Neural cell (in vitro differentiated cells): ENCODE data around the gene UBXN10. TPM values are rescaled to one million over a fixed set of nuclear protein-coding genes. Genes with fewer than 3 reads are reported as not detected.

Experiments
- H2AFZ ChIP-seq: fragments of 200-600, 300-800 bp; sonication (generic), shearing (Covaris generic); 2 replicates; pipeline ENCODE4 v1.6.0; 2014; ENCODE audit warnings: low read depth, mild to moderate bottlenecking, antibody characterized with exemption, low read length, moderate library complexity
- H3F3A ChIP-seq: fragments of 200-600 bp; shearing (Covaris generic); 2 replicates; pipeline ENCODE4 v1.6.1; 2016; ENCODE audit warnings: mild to moderate bottlenecking, moderate library complexity, mixed read lengths, antibody characterized with exemption, low read length; ENCODE audit not compliant: insufficient read depth, poor library complexity, severe bottlenecking
- H3K27ac ChIP-seq: fragments of 200-600, 300-800 bp; sonication (generic), shearing (Covaris generic); 2 replicates; pipeline ENCODE4 v1.5.1; 2014; ENCODE audit warnings: mild to moderate bottlenecking, low read length, moderate library complexity
- H3K27me3 ChIP-seq: fragments of 300-800, 200-600 bp; sonication (generic), shearing (Covaris generic); 2 replicates; pipeline ENCODE4 v1.6.0; 2014; ENCODE audit warnings: mild to moderate bottlenecking, low read depth, low read length, moderate library complexity; ENCODE audit not compliant: insufficient read depth
- H3K36me3 ChIP-seq: fragments of 300-800, 200-600 bp; sonication (generic), shearing (Covaris generic); 2 replicates; pipeline ENCODE4 v1.5.1; 2014; ENCODE audit warnings: mild to moderate bottlenecking, antibody characterized with exemption, low read length, moderate library complexity; ENCODE audit not compliant: insufficient read depth
- H3K4me2 ChIP-seq: fragments of 300-800, 200-600 bp; sonication (generic), shearing (Covaris generic); 2 replicates; pipeline ENCODE4 v1.6.0; 2014; ENCODE audit warnings: mild to moderate bottlenecking, low read length
- H3K4me3 ChIP-seq: fragments of 300-800, 200-600 bp; sonication (generic), shearing (Covaris generic); 2 replicates; pipeline ENCODE4 v1.5.1; 2014; ENCODE audit warnings: mild to moderate bottlenecking, low read length, moderate library complexity
- H3K79me2 ChIP-seq: fragments of 200-600 bp; shearing (Covaris generic); replicated peaks from 2 replicates; pipeline ENCODE4 v1.6.0; 2014; ENCODE audit warnings: mild to moderate bottlenecking, low read length, moderate library complexity; ENCODE audit not compliant: insufficient read depth
- H3K9ac ChIP-seq: fragments of 300-800, 200-600 bp; sonication (generic), shearing (Covaris generic); 2 replicates; pipeline ENCODE4 v1.6.1; 2016; ENCODE audit warnings: mild to moderate bottlenecking, low read length, mixed read lengths
- H3K9me2 ChIP-seq: fragments of 200-600 bp; shearing (Covaris generic); 2 replicates; pipeline ENCODE4 v1.6.1; 2016; ENCODE audit warnings: mild to moderate bottlenecking, low read length, mixed read lengths; ENCODE audit not compliant: insufficient read depth
- H3K9me3 ChIP-seq: fragments of 200-600, 300-800 bp; sonication (generic), shearing (Covaris generic); 2 replicates; pipeline ENCODE4 v1.6.1; 2016; ENCODE audit warnings: mild to moderate bottlenecking, mixed run types, low read length, moderate library complexity, mixed read lengths
- H4K20me1 ChIP-seq: fragments of 200-600 bp; shearing (Covaris generic); 2 replicates; pipeline ENCODE4 v1.6.1; 2016; ENCODE audit warnings: mild to moderate bottlenecking, mixed run types; ENCODE audit not compliant: insufficient read depth
- EP300 ChIP-seq: fragments of 450-650 bp; conservative IDR thresholded peaks from 2 replicates; pipeline ENCODE4 v1.6.1; 2014; ENCODE audit warnings: antibody characterized with exemption, mild to moderate bottlenecking, moderate library complexity; ENCODE audit not compliant: poor library complexity, severe bottlenecking
- EZH2 ChIP-seq: fragments of 200-600, 300-800 bp; shearing (Covaris generic), sonication (generic); IDR thresholded peaks from 2 replicates; pipeline ENCODE4 v1.6.1; 2014; ENCODE audit warnings: antibody characterized with exemption, low read length, borderline replicate concordance, mild to moderate bottlenecking; ENCODE audit not compliant: insufficient read depth, poor library complexity, severe bottlenecking
- MXI1 ChIP-seq: fragments of 450-650 bp; conservative IDR thresholded peaks from 2 replicates; pipeline ENCODE4 v1.6.1; 2014; ENCODE audit warnings: antibody characterized with exemption, mild to moderate bottlenecking; ENCODE audit not compliant: poor library complexity, severe bottlenecking
- POLR2AphosphoS5 ChIP-seq: IDR thresholded peaks from 2 replicates; pipeline ENCODE4 v1.6.1; 2012
- RAD21 ChIP-seq: fragments of 450-650 bp; conservative IDR thresholded peaks from 2 replicates; pipeline ENCODE4 v1.6.1; 2014; ENCODE audit warnings: antibody characterized with exemption, mild to moderate bottlenecking, moderate library complexity
- SMC3 ChIP-seq: fragments of 450-650 bp; conservative IDR thresholded peaks from 2 replicates; pipeline ENCODE4 v1.6.1; 2014; ENCODE audit warnings: antibody characterized with exemption, mild to moderate bottlenecking, moderate library complexity; ENCODE audit not compliant: poor library complexity
- TAF1 ChIP-seq: IDR thresholded peaks from 2 replicates; pipeline ENCODE4 v1.6.1; 2012; ENCODE audit warnings: low read depth
- polyA plus RNA-seq: library from polyadenylated mRNA; depleted of rRNA; stranded (reverse); fragments of >200 nt; gene quantifications from 2 replicates; pipeline ENCODE4 v1.2.3, GENCODE V29; 2014
- TF ChIP-seq, protein P1 (sequence below): IDR thresholded peaks from 2 replicates; pipeline ENCODE4 v1.6.1; 2012; ENCODE audit warnings: borderline replicate concordance
- TF ChIP-seq, protein P2 (sequence below): fragments of 450-650 bp; IDR thresholded peaks from 2 replicates; pipeline ENCODE4 v1.5.1; 2014; ENCODE audit warnings: antibody characterized with exemption, mild to moderate bottlenecking, moderate library complexity; ENCODE audit not compliant: poor library complexity, severe bottlenecking

UBXN10 gene
- polyA plus RNA-seq, 1 donor from 2014 or later = 0.64 TPM

DNA sequence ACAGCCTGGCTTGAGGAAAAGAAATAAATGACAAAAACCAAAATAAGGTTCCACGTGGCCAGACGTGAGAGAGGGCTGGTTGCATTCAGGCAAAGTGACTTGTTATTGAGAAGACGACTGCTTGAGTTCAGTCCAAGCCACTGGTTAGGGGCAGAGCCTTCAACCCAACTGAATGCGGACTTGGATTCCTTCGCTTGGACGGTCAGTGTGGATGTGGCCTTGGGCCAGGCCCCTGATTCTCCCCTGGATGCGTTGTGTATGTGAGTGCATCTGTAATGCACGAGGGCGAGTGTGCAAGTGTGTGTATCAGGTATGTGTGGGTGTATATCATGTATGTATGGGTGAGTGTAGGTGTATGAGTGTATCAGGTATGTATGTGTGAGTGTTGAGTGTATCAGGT lies 44.9 kb upstream of the UBXN10 start:
- TF ChIP-seq SMC3 = no peak
- no peak overlapping the region for H3K9ac ChIP-seq
- H3K4me2 ChIP-seq = no peak overlapping the region
- H3K36me3 ChIP-seq = no peaks in the 10 kb centered on the region
- no peak overlapping the region for H2AFZ ChIP-seq
- no peaks in the 10 kb centered on the region for H3F3A ChIP-seq
- no peaks in the 10 kb centered on the region for H3K79me2 ChIP-seq
- H3K4me3 ChIP-seq = no peak overlapping the region
- H3K27me3 ChIP-seq = no peaks in the 10 kb centered on the region
- no peak overlapping the region for H3K27ac ChIP-seq
- no peaks in the 10 kb centered on the region for H3K9me3 ChIP-seq
- H4K20me1 ChIP-seq = no peaks in the 10 kb centered on the region
- H3K9me2 ChIP-seq = no peaks in the 10 kb centered on the region

DNA sequence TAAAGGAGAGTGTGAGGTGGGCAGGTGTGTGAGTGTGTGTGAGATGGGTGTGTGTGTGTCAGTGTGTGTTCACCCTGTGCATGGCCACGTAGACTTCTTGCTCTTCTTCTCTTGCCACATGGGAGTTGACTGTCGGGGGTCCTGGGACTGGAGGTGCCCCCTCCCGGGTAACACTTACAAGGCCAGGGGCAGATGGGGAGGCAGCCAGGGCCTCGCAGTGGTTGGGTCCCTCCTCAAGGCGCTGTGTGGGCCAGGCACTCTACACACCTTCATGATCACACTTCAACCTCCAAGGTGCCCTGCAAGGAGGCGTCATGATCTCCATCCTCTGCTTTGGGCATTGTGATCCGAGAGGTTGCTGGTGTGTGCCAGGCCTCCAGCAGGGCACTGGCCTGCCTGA lies 44.4 kb upstream of the UBXN10 start:
- Histone ChIP-seq H3K9me2 (no peaks in the 10 kb centered on the region), H3F3A (no peaks in the 10 kb centered on the region), H3K27me3 (no peaks in the 10 kb centered on the region), H3K79me2 (no peaks in the 10 kb centered on the region), H4K20me1 (no peaks in the 10 kb centered on the region), H3K4me2 (no peak overlapping the region), H2AFZ (no peak overlapping the region), H3K4me3 (no peak overlapping the region), H3K27ac (no peak overlapping the region), H3K9ac (no peak overlapping the region), H3K9me3 (no peaks in the 10 kb centered on the region), H3K36me3 (no peaks in the 10 kb centered on the region)
- no peak for TF ChIP-seq SMC3
- TF ChIP-seq POLR2AphosphoS5 = no peak
- TF ChIP-seq MXI1 = no peak
- TF ChIP-seq, protein P1, sequence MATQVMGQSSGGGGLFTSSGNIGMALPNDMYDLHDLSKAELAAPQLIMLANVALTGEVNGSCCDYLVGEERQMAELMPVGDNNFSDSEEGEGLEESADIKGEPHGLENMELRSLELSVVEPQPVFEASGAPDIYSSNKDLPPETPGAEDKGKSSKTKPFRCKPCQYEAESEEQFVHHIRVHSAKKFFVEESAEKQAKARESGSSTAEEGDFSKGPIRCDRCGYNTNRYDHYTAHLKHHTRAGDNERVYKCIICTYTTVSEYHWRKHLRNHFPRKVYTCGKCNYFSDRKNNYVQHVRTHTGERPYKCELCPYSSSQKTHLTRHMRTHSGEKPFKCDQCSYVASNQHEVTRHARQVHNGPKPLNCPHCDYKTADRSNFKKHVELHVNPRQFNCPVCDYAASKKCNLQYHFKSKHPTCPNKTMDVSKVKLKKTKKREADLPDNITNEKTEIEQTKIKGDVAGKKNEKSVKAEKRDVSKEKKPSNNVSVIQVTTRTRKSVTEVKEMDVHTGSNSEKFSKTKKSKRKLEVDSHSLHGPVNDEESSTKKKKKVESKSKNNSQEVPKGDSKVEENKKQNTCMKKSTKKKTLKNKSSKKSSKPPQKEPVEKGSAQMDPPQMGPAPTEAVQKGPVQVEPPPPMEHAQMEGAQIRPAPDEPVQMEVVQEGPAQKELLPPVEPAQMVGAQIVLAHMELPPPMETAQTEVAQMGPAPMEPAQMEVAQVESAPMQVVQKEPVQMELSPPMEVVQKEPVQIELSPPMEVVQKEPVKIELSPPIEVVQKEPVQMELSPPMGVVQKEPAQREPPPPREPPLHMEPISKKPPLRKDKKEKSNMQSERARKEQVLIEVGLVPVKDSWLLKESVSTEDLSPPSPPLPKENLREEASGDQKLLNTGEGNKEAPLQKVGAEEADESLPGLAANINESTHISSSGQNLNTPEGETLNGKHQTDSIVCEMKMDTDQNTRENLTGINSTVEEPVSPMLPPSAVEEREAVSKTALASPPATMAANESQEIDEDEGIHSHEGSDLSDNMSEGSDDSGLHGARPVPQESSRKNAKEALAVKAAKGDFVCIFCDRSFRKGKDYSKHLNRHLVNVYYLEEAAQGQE = no peak
- TF ChIP-seq EZH2 = no peak
- TF ChIP-seq, protein P2, sequence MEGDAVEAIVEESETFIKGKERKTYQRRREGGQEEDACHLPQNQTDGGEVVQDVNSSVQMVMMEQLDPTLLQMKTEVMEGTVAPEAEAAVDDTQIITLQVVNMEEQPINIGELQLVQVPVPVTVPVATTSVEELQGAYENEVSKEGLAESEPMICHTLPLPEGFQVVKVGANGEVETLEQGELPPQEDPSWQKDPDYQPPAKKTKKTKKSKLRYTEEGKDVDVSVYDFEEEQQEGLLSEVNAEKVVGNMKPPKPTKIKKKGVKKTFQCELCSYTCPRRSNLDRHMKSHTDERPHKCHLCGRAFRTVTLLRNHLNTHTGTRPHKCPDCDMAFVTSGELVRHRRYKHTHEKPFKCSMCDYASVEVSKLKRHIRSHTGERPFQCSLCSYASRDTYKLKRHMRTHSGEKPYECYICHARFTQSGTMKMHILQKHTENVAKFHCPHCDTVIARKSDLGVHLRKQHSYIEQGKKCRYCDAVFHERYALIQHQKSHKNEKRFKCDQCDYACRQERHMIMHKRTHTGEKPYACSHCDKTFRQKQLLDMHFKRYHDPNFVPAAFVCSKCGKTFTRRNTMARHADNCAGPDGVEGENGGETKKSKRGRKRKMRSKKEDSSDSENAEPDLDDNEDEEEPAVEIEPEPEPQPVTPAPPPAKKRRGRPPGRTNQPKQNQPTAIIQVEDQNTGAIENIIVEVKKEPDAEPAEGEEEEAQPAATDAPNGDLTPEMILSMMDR = no peak
- TF ChIP-seq RAD21 = no peak

DNA sequence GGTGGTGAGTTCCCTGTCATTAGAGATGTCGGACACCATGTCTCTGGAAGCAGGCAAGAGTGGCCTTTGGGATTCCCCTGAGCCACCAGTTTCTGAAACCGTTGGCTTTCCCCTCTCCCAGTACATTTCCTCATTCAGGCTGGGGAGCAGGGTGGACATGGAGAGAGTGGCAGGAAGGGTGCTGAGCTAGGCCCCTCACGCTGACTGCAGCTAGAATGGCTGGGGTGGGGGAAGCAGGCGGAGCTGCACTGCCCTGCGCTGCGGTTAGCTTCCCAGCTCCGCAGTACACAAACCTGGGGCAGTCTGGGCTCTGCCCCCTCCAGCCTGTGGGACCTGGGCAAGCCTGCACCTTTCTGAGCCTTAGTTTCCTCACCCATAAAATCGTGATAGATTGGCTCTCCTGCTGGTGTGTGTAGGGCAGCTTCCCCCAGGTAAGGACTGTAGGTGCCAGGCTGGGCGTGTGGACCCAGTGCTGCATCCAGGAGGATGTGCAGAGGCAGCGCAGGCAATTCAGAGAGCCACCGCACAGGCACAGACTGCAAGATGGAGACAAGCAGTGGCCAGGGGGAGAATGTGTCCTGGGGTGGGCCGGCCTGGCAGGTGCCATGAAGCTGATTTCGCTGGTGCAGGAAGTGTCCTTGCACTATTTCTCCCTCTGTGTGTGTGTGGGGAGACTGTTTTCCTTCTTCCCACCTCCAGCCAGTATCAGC lies 43.7 kb upstream of the UBXN10 start:
- no peak overlapping the region for H3K4me3 ChIP-seq
- no peak overlapping the region for H3K4me2 ChIP-seq
- no peaks in the 10 kb centered on the region for H4K20me1 ChIP-seq
- H3K36me3 ChIP-seq = no peaks in the 10 kb centered on the region
- no peaks in the 10 kb centered on the region for H3K9me2 ChIP-seq
- no peak overlapping the region for H3K9ac ChIP-seq
- no peaks in the 10 kb centered on the region for H3K79me2 ChIP-seq
- no peak for TF ChIP-seq SMC3
- TF ChIP-seq TAF1 = no peak
- TF ChIP-seq, protein P1 = no peak
- TF ChIP-seq EZH2 = no peak
- no peak for TF ChIP-seq RAD21
- TF ChIP-seq MXI1 = no peak
- TF ChIP-seq, protein P2 = no peak
- TF ChIP-seq POLR2AphosphoS5 = no peak
- TF ChIP-seq EP300 = no peak
- no peak overlapping the region for H2AFZ ChIP-seq
- H3K9me3 ChIP-seq = no peaks in the 10 kb centered on the region
- no peaks in the 10 kb centered on the region for H3K27me3 ChIP-seq
- H3F3A ChIP-seq = no peaks in the 10 kb centered on the region
- H3K27ac ChIP-seq = no peak overlapping the region
